IPS-NIHi7 (cell line): Measurements from ENCODE around the gene FASN.

Experiments used
- DNase-seq: peaks from one replicate; pipeline ENCODE4 v3.0.0; 2012; ENCODE audit warnings: mixed read lengths; ENCODE audit errors: extremely low spot score

The FASN gene

DNA sequence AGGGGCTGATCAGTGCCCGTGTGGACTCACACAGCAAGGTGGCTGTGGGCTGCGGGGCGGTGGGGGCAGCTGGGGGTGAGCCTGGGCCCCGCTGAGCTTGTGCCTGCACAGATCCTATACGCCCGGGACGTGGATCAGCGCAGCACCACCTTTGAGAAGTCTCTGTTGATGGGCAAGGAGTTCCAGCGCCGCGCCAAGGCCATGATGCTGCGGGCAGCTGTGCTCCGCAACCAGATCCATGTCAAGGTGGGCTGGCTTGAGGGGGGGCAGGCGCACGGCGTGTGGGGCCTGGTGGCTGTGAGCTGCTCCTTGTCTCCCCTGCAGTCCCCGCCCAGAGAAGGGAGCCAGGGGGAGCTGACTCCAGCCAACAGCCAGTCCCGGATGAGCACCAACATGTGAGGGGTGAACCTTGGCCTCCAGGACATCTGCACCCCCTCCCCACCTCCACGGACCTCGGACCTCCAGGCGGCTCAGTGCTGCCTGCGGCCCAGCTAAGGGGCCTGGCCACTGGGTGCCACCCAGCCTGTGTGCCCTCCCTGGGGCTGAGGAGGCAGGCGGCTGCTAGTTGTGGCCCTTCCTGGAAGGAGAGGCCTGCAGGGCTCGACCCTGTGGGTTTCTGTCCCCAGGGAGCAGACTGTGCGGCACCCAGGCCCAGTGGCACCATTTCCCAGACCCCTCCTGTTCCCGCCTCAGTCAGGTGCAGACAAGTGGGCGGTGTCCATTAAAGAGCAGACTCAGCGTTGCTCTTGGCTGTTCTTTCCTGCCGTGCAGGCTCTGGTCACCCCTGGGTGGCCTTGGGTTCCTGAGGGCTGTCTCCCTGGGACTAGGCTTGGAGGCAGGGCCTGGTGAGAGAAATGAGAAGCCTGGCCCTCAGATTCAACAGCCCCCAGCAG lies 41.1 kb downstream of the FASN start:
- DNase-seq, result no peak

DNA sequence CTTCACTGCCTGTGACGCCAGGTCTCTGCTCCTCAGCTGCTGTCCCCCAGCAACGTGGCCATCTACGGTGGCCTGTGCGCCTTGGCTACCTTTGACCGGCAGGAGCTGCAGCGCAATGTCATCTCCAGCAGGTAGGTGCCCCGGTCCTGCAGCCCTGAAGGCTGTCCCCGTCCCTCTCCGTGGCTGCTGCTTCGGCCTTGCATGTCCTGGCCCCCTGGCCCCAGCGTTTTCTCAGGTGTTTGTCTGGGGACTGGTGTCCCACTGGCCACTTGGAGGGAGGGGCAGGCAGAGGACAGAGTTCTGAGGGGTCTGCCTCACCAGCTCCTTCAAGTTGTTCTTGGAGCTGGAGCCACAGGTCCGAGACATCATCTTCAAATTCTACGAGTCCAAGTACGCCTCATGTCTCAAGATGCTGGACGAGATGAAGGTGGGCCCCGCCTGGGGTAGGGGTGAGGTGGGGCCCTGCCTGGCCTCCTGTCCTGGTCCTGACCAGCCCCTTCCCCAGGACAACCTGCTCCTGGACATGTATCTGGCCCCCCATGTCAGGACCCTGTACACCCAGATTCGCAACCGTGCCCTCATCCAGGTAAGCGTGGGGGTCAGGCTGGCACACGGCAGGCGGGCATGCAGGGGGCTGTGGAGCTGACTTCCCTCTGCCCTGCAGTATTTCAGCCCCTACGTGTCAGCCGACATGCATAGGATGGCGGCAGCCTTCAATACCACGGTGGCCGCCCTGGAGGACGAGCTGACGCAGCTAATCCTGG lies 41.9 kb downstream of the FASN start:
- DNase-seq, result no peak

DNA sequence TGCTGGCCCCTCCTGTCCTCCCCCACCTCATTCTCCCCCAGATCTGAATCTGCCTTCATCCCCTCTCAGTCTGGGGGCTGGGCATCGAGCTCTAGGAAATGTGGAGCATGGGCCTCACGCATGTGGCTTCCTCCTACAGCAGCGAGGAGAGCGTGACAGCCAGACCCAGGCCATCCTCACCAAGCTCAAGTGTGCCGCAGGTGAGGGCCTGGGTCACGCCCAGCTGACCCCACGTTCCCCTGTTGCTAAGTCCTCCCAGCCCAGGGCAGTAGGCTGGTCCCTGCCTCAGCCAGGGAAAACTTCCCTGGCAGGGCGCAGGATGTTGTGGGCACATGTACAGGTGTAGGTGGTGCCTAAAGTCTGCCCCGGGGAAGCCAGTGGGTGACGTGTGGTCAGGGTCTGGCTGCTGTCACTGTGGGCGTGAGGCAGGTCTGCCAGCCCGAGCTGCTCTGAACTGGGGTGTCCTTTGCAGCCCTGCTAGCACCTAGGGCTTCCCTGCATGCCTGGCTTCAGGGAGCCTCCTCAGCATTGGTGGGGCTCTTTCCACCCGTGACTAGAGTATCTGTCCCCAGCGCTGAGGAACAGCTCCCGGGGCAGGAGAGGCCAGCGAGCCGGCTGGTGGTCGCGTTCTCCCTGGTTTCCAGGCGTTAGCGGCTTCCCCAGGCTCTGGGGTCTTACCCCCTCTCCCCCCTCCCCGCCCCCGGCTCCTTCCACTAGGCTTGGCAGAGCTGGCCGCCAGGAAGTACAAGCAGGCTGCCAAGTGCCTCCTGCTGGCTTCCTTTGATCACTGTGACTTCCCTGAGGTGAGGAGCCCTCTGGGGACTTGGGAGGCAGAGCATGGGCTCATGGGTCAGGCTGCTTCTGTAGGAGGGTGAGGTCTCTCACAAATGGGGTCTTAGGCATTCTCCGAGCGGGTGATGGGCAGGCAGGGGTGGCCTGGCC lies 42.7 kb downstream of the FASN start:
- no peak for DNase-seq

DNA sequence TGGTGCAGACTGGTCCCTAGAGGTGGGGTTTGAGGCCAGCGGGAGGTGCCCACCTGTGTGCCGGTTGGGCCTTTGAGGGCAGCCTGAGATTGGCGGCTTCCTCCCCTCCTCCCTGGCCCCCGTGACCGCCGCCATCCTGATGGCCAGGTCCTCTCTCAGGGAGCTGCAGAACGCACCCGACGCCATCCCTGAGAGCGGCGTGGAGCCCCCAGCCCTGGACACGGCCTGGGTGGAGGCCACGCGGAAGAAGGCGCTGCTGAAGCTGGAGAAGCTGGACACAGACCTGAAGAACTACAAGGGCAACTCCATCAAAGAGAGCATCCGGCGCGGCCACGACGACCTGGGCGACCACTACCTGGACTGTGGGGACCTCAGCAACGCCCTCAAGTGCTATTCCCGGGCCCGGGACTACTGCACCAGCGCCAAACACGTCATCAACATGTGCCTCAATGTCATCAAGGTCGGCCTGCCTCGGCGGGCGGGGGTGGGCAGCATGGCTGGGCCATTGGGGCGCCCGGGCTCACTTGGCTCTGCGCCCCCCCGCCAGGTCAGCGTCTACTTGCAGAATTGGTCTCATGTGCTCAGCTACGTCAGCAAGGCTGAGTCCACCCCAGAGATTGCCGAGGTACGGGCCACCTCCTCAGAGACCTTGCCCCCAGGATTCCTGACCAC lies 43.5 kb downstream of the FASN start:
- no peak for DNase-seq

DNA sequence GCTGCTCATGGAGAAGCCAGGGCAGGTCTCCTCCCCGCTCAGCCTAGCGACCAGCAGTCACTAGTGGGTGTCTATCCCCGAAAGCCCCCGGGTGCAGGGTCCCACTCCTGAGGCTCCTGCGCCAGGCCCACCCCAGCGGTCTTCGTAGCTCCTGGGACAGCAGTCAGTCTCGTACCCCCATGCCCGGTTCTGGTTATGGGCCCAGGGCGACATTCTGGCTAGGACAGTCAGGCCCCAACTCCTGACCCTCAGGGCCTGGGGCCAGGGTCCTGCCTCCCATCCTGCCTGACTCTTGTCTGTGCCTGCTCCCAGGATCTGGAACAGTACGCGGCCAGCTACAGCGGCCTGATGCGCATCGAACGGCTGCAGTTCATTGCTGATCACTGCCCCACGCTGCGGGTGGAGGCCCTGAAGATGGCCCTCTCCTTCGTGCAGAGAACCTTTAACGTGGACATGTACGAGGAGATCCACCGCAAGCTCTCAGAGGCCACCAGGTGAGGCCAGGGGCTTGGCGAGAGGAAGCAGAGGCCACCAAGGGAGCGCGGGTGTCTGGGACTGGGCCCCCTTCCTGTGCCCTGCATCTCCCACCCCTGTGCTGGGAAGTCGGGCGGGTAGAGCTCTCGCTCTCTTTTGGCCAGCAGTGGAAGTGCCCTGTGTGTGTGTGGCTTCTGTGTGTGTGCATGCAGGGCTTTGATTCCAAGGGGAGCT lies 44.3 kb downstream of the FASN start:
- no peak for DNase-seq

DNA sequence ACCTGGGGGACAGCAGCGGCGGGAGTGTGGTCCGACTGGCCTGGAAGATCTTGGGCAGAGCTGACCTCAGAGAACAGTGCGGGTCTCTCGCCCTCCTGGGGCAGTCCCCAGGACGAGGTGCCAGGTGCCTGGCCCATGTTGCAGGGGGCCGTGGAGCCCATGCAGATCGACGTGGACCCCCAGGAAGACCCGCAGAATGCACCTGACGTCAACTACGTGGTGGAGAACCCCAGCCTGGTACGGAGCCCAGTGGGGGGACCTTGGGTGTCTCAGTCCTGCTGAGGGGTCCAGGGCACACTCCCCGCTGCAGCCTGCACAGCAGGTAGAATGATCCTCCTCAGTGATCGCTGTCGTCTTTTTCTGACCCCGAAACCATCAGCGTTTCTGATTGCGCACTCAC lies 44.9 kb downstream of the FASN start:
- DNase-seq, result no peak

DNA sequence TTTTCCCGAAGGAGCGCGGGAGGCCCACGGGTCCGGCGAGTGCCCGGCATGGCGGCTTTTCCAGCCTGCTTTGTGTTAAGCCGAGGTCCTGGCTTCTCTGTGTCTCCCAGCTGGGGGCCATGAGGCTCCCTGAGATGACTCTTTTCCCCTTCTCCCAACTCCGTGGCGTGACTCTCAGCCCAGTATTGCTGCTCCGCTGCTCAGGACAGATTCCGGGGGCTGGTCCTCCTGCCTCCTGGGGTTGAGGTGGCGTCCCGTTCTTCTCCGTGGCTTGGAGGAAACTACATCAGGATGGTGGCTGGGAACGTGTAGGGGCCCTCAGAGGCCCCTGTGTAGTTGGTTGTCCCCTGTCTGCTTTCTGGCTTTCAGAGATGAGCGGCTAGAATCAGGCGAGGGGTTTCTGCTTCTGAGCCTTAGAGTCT lies 45.4 kb downstream of the FASN start:
- DNase-seq, result no peak

DNA sequence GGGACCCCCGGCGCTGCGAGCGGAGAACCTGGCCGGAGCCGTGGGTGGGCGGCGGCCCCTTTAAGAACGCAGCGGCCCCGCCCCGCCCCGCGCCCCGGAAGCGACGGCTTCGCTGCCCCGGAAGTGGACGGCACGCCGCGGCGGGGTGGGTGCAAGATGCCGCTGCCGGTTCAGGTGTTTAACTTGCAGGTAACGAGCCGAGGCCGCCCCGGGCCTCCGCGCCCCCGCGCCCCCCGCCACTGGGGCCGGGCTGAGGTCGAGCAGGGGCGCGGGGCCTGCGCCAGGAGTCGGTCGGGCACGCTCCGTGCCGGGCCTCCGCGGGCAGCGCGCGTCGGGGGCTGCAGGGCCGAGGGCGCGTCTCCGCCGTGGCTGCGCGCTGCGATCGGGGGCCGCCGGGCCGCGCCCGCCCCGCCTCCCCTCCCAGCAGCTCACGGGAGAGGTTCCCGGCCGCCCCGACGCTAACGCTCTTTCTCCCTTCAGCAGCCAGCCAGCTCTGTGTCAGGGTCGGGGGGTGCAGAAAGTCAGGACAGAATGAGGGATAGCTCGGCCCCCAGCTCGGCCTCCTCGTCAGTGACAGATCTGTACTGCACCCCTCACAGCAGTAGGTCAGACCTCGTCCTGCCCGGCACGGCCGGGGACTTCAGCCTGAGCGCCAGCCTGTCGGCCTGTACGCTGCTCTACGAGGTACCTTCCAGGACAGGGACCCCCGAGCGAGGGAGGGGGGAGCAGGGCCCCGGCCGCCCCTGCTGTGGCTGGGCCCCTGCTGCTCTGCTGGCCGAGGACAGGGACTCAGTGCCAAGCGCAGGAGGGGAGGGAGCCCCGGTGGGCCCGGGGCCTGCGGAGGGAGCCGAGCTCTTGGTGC lies 46.0 kb downstream of the FASN start, which contains the start of the genes GPS1 and RFNG:
Gene GPS1, plus strand, starts transcription at position 123 of the 862 bp plus-strand sequence. Its CDS starts 34 bp downstream, at position 157.
Gene RFNG, minus strand, starts transcription at position 36 of the 862 bp plus-strand sequence. CDS start 45 bp downstream, outside the sequence.
- DNase-seq, result peak; percentile 82

DNA sequence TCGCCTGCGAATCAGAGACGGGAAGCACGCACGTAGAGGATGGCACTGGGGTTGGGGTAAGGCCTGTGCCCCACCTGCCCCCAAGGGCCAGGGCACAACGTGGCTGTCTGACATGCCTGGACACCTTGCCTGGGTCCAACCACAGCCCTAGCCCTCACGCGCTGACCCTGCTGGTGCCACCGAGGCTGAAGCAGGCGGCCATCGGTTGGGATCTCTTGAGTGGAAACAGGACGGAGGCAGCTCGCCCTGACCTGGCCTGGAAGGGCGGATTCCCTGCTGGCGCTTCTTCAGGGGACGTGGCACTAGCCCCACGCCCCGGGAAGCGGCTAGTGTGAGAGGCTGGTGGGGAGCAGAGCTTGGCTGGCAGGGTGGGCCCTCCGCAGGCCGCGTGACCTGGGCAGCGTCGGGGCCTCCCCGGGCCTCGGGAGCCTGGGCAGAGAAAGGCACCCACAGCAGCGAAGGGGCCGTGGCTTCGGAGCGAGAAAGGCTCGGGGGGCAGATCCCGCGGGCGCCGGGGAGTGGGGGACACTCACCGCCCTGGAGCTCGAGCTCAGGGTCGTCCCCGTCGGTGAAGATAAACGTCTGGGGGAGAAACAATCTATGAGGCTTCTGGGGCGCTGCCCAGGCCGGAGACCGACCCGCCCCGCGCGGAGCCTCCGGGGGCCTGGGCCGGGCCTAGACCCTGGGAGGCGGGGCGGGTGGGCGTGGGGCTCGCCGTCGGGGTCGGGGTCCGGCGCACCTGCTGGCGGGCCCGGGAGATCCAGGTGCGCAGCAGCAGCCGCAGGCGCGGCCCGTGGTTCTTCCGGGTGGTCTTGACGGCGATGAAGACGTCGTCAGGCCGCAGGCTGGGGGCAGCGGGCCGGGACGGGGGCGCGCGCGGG lies 47.0 kb downstream of the FASN start:
- DNase-seq, result peak; percentile 55

DNA sequence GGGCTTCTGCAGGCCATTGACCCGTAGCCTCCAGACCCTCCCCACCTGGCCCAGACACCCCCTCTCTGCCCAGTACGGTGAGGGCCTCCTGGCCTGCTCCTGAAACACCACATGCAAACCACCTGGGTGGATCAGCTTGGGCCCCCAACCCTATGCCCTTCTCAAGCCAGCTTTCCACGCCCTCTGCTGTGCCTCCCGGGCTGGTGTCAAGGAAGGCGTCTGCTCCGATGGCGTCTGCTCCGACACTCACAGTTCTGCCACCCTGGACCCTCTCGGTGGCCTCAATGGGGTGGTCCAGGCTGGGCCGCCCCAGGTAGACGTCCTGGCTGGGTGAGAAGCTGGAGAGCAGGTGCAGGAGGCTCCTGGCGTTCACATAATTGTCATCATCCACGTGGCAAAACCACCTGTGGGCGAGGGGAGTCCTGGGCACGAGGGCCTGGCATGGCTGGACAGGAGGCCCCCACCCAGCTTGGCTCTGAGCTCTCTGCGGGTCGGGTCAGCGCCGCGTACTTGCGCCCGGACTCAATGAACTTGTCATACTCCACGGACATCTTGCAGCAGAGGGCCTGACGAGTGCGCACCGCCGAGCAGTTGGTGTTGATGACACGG lies 47.8 kb downstream of the FASN start:
- no peak for DNase-seq

DNA sequence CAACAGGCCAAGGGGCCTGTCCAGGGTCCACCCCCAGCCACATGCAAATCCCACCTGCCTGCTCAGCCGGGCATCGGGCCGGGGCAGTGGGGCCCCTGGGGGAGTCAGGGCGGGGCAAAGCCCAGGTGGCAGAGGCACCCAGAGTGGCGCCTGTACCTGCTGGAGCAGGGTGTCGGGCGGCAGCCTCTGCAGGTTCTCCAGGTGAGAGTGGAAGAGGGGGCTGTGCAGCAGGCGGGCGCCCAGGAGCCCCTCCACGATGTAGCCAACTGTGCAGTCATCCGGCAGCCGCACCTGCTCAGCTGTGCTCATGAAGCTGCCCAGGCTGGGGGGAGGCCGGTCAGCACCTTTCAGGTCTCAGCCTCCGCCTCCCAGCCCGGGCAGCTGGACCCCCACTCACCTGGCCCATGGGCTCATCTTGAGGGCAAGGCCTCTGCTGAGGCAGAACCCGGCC lies 48.5 kb downstream of the FASN start:
- DNase-seq, result no peak

DNA sequence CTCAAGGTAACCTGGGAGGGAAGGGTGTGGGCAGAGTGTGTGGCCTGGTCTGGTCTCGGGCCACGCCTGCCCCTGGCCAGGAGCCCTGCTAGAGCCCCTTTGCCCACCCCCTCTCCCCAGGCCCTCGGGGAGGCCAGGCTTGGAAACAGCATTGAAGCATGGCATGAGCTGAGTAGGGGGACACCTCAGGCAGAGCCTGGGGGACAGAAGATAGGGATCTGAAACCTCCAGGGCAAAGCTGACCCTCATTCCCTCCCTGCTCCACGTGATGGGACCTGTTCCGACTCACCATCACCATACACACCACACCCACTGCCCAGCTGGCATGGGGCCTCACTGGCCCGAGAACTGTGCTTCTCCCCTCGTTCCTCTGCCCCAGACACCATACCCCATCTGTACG lies 48.9 kb downstream of the FASN start:
- DNase-seq, result no peak

DNA sequence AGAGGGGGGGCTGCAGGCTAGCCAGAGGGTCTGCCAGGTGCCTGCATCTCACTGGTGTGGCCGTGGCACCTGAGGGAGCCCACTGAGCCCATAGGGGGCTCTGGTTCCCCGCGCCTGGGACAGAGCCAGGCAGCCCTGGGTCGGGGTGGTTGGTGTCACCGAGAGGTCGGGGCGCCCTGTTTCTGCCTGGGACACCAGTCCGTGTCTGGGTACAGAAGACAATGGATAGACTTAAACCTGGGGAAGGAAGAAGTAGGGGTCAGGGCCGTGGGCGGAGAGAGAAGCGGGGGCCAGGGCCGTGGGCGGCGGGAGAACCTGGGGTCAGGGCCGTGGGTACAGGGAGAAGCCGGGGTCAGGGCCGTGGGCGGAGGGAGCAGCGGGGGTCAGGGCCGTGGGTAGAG lies 49.5 kb downstream of the FASN start:
- DNase-seq, result no peak

DNA sequence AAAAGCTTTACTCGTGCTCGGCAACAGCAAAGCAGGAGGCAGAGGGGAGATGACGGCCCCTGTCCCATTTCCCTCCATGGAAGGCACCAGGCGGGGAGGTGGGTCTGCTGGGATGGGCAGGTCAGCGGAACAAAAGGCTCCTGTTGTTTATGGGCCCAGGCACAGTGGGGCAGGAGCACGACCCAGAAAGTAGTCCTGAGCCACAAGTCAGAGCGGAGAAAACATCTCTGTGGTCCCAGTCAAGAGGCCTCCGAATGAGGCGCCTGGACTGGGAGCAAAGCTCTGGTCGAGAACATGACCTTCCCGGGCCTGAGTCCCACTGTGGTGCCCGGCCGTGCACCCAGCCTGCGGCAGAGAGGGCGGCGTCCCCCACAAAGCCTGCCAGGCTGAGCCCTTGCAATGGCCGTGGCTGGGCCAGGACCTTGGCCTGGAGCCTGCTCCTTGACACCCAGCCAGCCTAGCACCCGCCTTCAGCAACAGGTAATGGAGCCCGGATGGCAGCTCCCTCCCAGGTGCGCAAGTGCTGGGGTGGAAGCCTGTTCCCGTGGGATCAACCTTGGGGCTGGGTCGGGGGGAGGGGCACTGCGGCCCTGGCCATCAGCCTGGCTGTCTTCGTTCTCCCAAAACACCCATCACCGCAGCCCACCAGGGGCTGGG lies 50.0 kb downstream of the FASN start:
- no peak for DNase-seq

DNA sequence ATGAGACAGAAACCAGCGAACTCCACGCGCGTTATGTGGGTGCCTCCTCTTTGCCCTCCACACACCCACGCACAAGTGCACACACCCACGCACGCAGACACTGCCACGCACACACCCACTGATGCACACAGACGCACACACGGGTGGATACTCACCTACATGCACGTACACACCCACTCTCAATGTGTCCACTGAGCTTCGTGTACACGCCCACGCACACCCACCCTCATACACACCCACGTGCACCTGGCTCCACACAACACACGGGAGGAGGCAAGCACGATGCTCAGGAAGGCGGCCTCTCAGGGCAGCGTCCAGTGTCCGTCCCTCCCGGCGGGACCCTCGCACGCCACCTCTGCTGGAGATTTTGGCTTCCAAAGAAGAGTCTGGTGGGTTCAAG lies 50.7 kb downstream of the FASN start:
- DNase-seq, result no peak

DNA sequence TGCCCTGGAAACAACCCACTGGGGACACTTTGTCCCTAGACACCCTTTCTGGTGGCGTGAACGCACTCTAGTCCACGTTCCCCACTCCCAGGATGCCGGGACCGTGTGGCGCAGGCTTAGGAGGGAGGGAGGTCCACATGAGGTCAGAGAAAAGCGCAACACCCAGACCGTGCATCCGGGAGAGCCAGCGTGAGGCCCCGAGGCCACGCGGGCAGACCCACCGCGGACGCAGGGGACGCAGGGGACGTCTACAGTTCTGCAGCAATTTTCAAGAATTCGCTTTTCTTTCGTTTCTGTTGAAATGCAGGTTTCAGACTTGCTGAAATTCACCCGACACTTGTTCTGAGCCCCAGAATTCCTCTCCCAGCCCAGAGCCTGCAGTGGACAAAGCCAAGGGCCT lies 51.1 kb downstream of the FASN start:
- DNase-seq, result no peak

DNA sequence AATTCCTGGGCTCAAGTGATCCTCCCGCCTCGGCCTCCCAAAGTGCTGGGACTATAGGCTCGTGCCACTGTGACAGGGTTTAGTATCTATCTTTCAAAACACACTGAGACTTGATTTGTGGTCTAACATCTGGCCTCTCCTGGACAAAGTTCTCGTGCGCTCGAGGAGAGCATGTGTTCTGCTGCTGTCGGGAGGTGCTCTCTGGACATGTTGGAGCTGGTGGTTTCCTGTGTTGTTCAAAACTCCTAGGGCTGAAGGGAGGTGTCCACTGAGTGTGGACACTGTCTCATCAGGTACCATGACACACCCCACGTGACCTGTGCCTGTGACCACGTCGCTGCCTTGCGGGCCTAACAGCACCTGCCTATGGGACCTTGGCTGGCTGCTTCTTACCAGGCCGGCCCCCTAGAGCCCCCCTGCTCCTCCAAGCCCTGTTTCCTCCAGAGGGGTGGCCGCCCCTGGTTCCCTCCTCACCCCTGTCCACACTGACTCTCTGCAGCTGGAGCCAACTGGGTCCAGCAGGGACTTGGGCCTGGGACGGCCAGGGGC lies 52.0 kb downstream of the FASN start:
- no peak for DNase-seq
